NCI-H2196 treated with DMSO at 0.1 percent for 48 hours (cell line): ENCODE measurements around the gene HS6ST1.
A peak's percentile ranks its signal among the peaks of the same experiment; 100 is the strongest.
"Not testable (repeated sequence)": the region's sequence is repeated elsewhere in the genome, so short reads cannot be mapped to it uniquely, and the experiment has no call there.

ENCODE experiments used
- DNase-seq: peaks from one replicate; lab custom pipeline; 2025; ENCODE audit not compliant: unreplicated experiment; lab: John Stamatoyannopoulos, UW

The HS6ST1 gene

DNA sequence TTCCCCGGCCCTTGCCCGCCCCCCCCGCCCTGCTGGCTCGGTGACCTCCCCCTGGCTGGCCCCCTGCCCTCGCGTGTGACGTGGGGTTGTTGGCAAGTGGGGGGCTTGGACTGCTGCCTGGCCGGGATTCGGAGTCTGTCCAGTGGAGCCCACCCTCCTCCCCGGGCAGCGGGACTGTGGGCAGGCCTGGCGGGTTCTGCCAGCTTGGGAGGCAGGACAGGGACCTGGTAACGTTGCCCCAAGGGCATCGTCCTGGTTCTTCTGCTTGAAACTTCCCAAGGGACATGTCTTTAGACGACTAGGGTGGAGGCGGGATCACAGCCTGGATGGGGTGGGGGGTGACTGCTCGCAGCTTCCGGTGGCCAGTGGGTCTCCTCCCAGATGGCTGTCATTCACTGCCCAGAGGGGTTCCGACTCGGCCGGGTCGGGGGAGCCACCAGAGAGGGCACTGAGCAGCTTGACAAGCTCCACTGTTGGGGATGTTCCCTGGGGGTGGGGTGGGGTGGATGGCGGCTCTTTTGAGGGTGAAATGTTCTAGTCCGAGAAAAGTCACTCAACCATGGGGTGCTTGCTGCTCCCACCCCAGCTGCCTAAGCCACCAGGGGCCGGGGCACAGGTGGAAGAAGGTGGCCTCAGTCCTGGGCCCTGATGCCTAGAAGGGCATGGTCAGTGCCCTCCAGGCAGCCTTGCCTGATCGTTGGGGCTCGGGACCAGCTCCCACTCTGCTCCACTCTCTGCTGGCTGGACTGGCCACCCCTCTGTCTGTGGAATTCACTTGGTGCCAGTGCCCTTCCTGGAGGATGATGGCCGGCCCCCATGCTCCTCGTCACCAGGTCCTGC lies 4.3 kb upstream of the HS6ST1 start:
- no peak for DNase-seq

DNA sequence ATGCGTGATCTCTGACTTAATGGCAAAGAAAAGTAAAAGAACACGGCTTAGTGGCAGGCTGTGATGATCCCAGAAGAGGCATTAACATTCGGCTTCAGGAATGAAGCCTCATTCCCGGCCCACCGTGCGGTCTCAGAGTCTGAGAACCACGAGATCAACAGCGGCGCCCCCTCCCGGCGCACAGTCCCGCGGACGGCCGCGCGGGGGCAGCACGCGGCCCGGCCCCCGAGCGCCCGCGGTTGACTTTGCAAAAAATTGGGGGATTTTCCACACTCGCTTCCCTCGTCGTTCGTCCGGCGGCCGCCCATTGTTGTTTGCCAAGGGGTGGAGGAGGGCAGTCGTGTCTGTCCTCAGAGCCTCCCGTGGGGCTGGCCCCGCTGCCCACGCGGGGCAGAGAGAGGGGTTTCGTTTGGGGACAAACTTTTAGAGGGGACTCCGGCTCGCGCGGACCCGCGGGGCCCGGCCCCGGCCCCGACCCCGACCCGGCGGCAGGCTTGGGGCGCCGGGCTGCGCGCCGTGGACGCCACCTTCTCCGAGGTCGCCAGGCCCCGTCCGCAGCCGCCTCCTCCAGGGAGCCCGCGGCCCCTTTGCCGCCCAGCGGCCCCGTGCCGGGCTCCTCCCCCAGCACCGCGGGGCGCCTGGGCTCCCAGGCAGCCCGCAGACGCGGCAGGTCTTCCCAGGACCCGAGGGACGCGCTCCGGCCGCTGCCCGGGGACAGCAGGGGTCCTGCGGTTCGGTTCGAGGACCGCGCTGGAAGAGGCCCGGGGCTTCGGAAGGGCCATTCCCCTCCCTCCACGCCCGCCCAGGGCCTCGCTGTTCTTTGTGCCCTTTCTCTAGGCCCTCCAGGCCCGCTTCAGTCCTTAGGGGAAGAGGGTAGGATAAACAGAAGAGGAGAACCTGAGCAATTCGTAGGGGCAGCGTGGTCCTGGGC lies 3.4 kb upstream of the HS6ST1 start:
- DNase-seq, result peak; percentile 68

DNA sequence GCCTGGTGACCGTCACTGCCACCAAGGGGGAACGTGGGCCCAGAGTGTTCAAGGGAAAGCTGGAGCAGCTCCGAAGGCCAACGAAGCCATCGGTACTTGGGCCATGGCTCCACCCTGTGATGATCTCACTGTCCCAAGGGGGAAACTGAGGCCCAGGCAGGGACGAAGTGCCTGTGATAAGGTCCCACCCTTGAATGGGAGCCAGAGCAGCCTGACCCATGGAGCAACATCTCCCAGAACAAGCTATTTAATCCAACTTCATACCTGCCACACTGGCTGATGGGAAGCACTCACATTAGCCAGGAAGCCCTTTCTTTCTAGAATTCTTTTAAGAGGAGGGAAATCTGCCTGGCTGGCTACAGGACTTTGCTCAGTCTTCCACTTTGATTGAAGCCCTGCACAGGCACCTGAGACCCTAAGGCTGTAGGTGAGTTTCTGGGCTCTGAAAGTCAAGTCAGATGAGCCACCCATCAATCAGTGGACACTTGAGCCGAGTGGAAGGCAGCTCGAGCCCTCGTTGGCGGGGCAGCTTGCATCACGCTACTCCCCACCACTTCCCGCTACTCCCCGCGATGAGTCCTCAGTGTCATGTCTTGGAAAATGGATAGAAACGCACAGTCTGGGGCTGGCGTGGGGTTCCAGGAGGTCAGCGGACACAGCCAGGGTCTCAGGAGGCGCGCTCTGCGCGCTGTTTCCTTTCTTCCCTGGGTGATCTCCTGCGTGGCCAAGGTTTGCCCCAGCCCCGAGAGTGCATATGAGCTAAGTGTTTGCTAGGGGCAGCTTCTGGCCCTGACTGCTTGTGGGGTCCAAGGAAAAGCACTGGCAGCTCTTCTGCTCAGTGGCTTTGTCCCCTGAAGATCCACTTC lies 2.5 kb upstream of the HS6ST1 start:
- DNase-seq, result no peak

- no peak for DNase-seq
These were observed 1.7 kb upstream of the HS6ST1 start for GRCh38 chr2:128320192-128320905.

DNA sequence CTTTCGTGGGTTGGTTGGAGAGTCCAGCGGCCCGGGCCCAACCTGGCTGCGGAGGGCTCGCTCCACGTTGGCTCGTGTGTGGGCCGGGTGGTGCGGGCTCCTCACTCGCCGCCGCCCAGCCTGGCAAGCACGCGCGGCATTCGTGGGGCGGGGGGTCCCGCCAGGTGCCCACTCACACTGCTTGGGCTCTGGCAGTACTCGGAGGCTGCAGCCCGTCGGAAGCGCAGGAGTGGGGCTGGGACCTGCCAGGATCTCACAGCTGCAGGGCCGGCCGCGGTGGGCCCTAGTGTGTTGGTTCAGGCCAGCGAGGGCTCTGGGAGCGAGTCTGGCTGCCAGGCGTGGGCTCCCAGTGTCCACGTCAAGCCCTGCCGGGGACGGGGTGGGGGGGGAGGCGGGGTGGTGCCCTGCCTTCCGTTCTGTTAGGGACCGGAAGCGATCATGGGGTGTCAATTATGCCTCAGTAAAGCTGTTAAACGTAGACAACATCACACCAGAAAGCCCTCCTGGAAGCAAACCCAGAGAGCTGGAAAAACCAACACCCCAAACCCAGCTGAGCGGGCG lies 1.0 kb upstream of the HS6ST1 start:
- DNase-seq, result no peak

DNA sequence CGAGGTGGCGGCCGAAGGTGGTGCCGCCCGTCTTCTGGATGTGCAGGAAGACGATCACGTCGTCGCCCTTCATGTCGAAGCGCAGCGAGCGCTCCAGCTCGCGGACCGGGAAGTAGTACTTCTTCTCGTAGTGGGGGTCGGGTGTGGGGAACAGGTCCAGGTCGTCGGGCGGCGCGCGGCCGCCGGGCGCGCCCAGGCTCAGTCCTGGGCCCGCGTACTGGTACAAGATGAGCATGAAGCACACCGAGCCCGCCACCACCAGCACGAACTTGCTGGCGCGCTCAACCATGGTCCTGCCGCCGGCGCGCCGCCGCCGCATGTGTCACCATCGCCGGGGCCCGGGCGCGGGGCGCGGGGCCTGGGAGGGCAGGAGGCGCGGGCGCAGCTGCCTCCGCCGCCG lies 423 bp downstream of the HS6ST1 start:
- not testable (repeated sequence) for DNase-seq

DNA sequence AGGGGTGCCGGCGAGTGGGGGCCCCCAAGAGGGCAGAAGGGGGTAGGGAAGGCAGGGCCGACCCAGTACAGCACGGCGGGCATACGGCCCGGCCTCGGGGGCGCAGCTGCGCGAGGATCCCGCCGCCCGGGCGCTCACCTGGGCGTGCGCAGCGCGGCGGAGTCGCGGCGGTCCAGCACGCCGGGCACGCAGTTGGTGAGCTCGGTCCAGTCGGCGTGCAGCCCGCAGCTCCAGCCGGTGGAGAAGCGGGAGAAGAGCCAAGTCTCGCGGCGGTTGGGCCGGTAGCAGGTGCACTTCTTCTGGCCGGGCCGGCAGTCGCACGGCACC lies 806 bp downstream of the HS6ST1 start:
- DNase-seq, result not testable (repeated sequence)

GRCh38 chr2:128317181-128317898 lies 1.3 kb downstream of the HS6ST1 start:
- DNase-seq, result no peak

GRCh38 chr2:128316777-128317180 lies 1.9 kb downstream of the HS6ST1 start:
- DNase-seq, result no peak

DNA sequence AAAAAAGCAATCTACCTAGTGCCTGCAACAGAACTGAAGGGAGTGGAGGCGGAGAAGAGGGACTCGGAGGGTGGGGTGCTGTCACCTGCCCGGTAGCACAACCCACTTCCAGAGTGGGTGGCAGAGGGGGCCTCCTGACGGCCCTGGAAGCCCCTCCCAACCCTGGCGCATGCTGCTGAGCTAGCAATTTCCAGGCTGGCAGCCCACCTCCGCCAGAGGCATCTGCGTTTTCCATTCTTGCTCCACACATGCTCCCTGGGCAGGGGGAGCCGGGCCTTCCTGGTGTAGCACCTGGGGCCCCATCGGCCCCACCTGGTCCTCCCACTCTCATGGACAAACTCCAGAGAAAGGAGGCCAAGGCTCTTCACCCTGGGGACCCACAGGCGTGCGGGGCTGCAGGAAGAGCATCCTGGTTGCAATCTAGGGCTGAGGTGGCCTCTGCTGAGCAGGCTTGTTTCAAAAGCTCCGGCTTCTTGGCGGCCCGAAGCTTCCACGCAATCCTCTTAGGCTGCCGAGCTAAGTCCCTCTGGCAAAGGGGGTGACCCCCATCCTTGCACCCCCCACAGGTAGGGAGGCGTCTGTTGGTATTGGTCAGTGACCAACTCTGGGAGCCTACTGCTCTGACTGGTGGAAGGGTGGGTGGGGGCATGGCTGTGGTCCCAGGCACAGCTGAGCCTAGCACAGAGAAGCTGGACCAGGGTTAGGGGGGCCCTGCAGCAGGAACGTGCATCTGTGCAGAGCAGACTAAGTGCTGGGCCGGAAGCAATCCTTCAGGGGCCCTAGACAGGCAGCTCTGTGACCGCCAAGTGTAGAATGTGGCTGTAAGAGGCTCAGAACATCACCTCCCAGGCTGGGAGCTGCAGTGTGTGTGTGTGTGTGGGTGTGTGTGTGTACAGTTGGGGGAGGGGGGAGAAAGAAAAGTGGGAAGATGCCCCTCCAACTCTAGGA lies 2.6 kb downstream of the HS6ST1 start:
- DNase-seq, result no peak

DNA sequence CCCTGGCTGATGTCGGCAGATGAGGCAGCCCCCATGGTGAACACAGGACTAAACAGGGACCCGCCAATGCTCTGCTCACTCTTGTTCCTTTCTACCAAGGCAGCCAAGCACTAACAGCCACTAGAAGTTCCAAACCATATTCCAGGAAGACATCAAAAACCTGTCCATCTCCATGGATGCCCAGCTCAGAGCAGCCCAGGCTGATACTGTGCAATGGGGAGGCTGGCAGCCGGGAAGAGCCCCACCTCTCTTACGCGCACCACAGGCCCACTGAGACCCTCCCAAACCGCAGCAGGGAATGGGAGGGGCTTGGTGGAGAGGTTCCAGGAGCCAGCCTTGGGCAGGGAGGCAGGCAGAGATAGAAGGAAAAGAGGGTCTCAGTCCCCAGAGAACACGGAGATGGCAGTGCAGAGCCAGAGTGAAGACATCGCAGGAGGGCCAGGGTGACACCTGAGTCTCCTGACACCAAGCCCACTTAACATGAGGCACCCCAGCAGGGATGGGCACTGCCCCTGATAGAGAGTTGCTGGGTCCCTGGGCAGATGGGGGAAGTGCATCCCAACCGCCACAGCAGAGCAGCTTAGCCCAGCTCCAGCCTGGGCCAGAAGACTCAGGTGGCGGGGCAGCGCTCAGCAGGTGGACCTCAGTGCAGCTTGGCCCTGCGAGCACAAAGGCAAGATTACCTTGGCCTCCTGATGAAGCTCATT lies 3.4 kb downstream of the HS6ST1 start:
- no peak for DNase-seq

GRCh38 chr2:128314348-128315121 lies 4.1 kb downstream of the HS6ST1 start:
- DNase-seq, result no peak

GRCh38 chr2:128313931-128314347 lies 4.7 kb downstream of the HS6ST1 start:
- DNase-seq, result no peak

DNA sequence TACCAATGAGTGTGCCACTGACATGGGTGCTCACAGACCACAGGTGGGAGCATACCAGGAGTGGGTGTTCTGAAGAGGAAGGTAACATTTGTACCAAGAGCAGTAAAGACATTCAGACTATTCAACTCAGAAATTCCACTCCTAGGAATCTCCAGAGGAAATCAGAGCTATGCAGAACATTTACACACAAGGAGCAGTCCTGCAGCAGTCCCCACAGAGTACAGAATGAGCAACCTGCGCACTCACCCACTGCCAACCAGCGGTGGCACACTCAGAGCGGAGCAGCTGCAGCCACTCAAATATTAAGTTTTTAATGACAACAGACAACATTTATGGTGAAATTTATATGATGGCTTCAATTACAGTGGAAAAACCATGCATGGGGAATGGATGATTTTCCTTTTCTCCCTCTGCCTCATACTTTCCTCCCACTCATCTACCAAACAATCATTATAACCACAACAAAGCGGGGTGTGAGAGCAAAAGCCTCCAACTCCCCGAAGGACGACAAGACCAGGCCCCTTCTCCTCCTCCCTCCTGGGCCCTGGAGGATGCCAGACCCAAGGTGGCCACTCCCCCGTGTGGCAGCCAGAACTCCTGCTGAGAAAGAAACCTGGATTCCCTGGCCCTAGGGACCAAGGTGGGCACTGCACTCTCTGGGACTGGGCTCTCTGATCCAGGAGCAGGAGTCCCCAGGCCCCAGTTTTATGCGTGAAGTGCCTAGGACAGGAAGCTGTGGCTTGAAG lies 5.4 kb downstream of the HS6ST1 start:
- no peak for DNase-seq

DNA sequence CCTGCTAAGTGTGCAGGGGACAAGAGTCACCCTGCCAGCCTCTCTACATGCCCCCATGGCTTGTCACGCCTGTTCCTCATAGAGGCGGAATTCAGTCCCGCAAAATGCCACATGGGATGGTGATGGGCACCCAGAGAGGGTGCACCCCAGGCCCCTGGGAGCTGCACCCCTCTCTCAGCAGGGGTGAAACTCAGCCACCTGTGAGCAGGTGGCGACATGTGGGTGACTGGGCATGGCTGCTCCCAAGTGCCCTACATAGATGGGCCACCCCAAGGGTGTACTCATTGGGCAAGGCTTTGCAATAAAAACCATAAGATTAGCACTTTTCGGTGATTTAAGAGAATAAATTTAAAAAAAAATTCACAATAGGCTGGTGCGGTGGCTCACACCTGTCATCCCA lies 6.3 kb downstream of the HS6ST1 start:
- DNase-seq, result no peak

DNA sequence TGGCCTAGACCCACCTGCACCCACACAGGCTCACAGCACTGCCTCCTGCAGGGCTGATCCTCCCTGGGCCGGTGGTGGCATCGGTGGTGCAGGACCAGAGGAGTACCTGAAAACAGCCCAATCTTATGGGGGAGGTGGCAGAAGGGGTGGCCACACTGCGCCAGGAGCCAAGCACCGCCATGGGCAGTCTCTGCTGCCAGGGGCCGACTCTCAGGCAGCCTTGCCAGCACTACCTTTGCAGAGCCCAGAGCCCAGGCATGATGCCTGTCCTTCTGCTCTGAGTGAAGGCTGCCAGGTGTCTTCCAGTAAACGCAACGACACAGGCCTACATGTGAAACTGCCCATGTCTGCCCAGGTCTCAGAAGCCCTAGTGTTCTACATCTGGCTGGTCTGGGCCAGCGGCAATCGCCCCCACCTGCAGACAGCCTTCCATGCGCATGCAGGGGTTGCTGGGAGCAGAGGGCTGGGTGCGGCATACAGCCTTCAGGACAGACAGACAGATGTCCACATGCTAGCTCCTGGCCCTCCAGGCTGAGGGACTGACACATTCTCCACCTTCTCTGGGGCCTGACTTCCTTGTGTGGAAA lies 6.8 kb downstream of the HS6ST1 start:
- no peak for DNase-seq
